GM23338 (cell line): ENCODE data around the gene SOS1. TPM values are rescaled to one million over a fixed set of nuclear protein-coding genes. Genes with fewer than 3 reads are reported as not detected.
A peak's percentile ranks its signal among the peaks of the same experiment; 100 is the strongest.

Source experiments
- ATAC-seq: fragments of 200-7000 bp; cut with Tn5 transposase; 3 replicates; pipeline ENCODE4 v1.9.1; 2020
- DNase-seq: peaks from one replicate; pipeline ENCODE4 v3.0.0-alpha.2; 2015; ENCODE audit warnings: low spot score
- H2AFZ ChIP-seq: fragments of 200-600 bp; sonication (generic); 2 replicates; pipeline ENCODE4 v1.8.0; 2016; ENCODE audit warnings: antibody characterized with exemption, mild to moderate bottlenecking, moderate library complexity
- H3F3A ChIP-seq: fragments of 200-600 bp; sonication (generic); replicated peaks from 2 replicates; pipeline ENCODE4 v1.8.0; 2017; ENCODE audit warnings: antibody characterized with exemption, mixed run types, low read depth
- H3K27ac ChIP-seq: fragments of 200-600 bp; sonication (generic); 2 replicates; pipeline ENCODE4 v1.6.1; 2016; ENCODE audit warnings: low read depth
- H3K27me3 ChIP-seq: fragments of 200-600 bp; sonication (generic); 2 replicates; pipeline ENCODE4 v1.8.0; 2016; ENCODE audit warnings: mild to moderate bottlenecking, mixed run types, moderate library complexity; ENCODE audit not compliant: insufficient read depth
- H3K36me3 ChIP-seq: fragments of 200-600 bp; sonication (generic); 2 replicates; pipeline ENCODE4 v1.8.0; 2016; ENCODE audit warnings: mild to moderate bottlenecking; ENCODE audit not compliant: insufficient read depth
- H3K4me1 ChIP-seq: fragments of 200-600 bp; sonication (generic); 2 replicates; pipeline ENCODE4 v1.8.0; 2016; ENCODE audit warnings: mild to moderate bottlenecking, moderate library complexity; ENCODE audit not compliant: insufficient read depth
- H3K4me2 ChIP-seq: fragments of 200-600 bp; sonication (generic); 2 replicates; pipeline ENCODE4 v1.7.1; 2017; ENCODE audit warnings: mixed run types
- H3K4me3 ChIP-seq: fragments of 200-600 bp; sonication (generic); 2 replicates; pipeline ENCODE4 v1.6.1; 2016; ENCODE audit warnings: mixed run types
- H3K79me2 ChIP-seq: fragments of 200-600 bp; sonication (generic); replicated peaks from 2 replicates; pipeline ENCODE4 v1.8.0; 2017; ENCODE audit warnings: mild to moderate bottlenecking; ENCODE audit not compliant: insufficient read depth
- H3K9me2 ChIP-seq: fragments of 200-600 bp; sonication (generic); 2 replicates; pipeline ENCODE4 v1.8.0; 2017; ENCODE audit not compliant: insufficient read depth
- H4K20me1 ChIP-seq: fragments of 200-600 bp; sonication (generic); replicated peaks from 2 replicates; pipeline ENCODE4 v1.8.0; 2017; ENCODE audit warnings: mild to moderate bottlenecking; ENCODE audit not compliant: insufficient read depth
- H3K27ac Mint-ChIP-seq: 2 replicates; pipeline ENCODE4 v1.8.0; 2020; ENCODE audit warnings: inconsistent platforms, mild to moderate bottlenecking, moderate library complexity, mixed read lengths
- H3K27me3 Mint-ChIP-seq: 3 replicates; pipeline ENCODE4 v1.8.0; 2022; ENCODE audit warnings: low read depth, mild to moderate bottlenecking, moderate library complexity, mixed read lengths, inconsistent platforms; ENCODE audit not compliant: insufficient read depth, poor library complexity
- H3K36me3 Mint-ChIP-seq: 3 replicates; pipeline ENCODE4 v1.8.0; 2021; ENCODE audit warnings: low read depth, mild to moderate bottlenecking, inconsistent platforms, moderate library complexity, mixed read lengths
- H3K4me1 Mint-ChIP-seq: 3 replicates; pipeline ENCODE4 v1.8.0; 2020; ENCODE audit warnings: mild to moderate bottlenecking, inconsistent platforms, mixed read lengths
- H3K4me3 Mint-ChIP-seq: 3 replicates; pipeline ENCODE4 v1.8.0; 2021; ENCODE audit warnings: moderate library complexity, mild to moderate bottlenecking, inconsistent platforms, mixed read lengths
- H3K9me3 Mint-ChIP-seq: 3 replicates; pipeline ENCODE4 v1.8.0; 2020; ENCODE audit warnings: moderate library complexity, mild to moderate bottlenecking, inconsistent platforms, mixed read lengths
- CREB1 ChIP-seq: fragments of 250-450 bp; sonication (Bioruptor Pico); IDR thresholded peaks from 2 replicates; pipeline ENCODE4 v1.5.0; 2020; ENCODE audit warnings: low read depth, mild to moderate bottlenecking, moderate library complexity
- EZH2 ChIP-seq: fragments of 200-600 bp; sonication (generic); IDR thresholded peaks from one replicate; pipeline ENCODE4 v1.8.0; 2017; ENCODE audit warnings: antibody characterized with exemption, mild to moderate bottlenecking, low read depth; ENCODE audit not compliant: unreplicated experiment
- EZH2phosphoT487 ChIP-seq: fragments of 200-600 bp; sonication (generic); IDR thresholded peaks from one replicate; pipeline ENCODE4 v1.8.1; 2018; ENCODE audit warnings: antibody characterized with exemption; ENCODE audit not compliant: unreplicated experiment
- JUNB ChIP-seq: IDR thresholded peaks from one replicate; pipeline ENCODE4 v1.6.1; 2016; ENCODE audit warnings: antibody characterized with exemption; ENCODE audit not compliant: unreplicated experiment
- NANOG ChIP-seq: IDR thresholded peaks from 2 replicates; pipeline ENCODE4 v1.6.1; 2016; ENCODE audit warnings: antibody characterized with exemption, borderline replicate concordance
- POLR2AphosphoS5 ChIP-seq: IDR thresholded peaks from 2 replicates; pipeline ENCODE4 v1.6.1; 2016; ENCODE audit warnings: antibody characterized with exemption, low read depth
- STAT1 ChIP-seq: IDR thresholded peaks from one replicate; pipeline ENCODE4 v1.6.1; 2016; ENCODE audit warnings: antibody characterized with exemption; ENCODE audit not compliant: unreplicated experiment
- ZNF331 ChIP-seq: fragments of 250-450 bp; sonication (Bioruptor Pico); IDR thresholded peaks from 2 replicates; pipeline ENCODE4 v1.5.0; 2020; ENCODE audit warnings: low read depth, mild to moderate bottlenecking, moderate library complexity
- polyA plus RNA-seq: library from polyadenylated mRNA; unstranded; fragments of >200 nt; fragmentation: Nextera tagmentation; extraction: Ambion mirVana; gene quantifications from 2 replicates; pipeline ENCODE4 v1.2.1, GENCODE V29; 2016
- total RNA-seq: library from RNA; depleted of rRNA; stranded (reverse); fragments of >200 nt; shearing (Covaris generic); gene quantifications from 2 replicates; pipeline ENCODE4 v1.2.3, GENCODE V29; 2014
- TF ChIP-seq, protein P1 (sequence below): fragments of 250-450 bp; sonication (Bioruptor Pico); IDR thresholded peaks from 2 replicates; pipeline ENCODE4 v1.5.0; 2020; ENCODE audit warnings: mild to moderate bottlenecking, moderate library complexity
- TF ChIP-seq, protein P2 (sequence below): IDR thresholded peaks from 2 replicates; pipeline ENCODE4 v1.6.1; 2016; ENCODE audit warnings: antibody characterized with exemption
- TF ChIP-seq, protein P3 (sequence below): IDR thresholded peaks from one replicate; pipeline ENCODE4 v1.6.1; 2018; ENCODE audit warnings: antibody characterized with exemption; ENCODE audit not compliant: unreplicated experiment

SOS1 gene
- total and polyA plus RNA-seq, 2 experiments from 2014 or later, result 13.4 to 21.9 TPM

DNA sequence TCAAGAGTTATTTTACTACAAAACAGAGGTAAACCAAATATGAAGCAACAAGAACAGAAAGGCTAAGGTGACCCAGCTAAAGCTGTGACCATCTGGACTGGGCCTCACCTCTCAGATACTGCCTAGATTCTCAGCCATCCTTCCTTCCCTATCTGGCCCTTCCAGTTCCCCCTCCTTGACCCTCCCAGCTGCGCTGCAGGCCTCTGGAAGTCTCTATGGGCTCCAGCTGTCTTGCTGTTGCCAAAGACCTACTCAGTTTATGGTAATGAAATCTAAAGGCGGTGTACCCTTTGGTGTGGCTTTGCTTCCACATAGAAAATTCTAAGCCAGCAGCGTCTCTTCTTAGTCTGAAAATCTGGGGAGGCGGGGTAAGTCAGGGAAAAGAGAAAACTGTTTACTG, 175.5 kb downstream of the SOS1 start:
- H4K20me1 ChIP-seq, result no peaks in the 10 kb centered on the region
- H3K36me3 Mint-ChIP-seq, result no peaks in the 10 kb centered on the region; the same call in 2 of the 3 replicates
- no peak overlapping the region for H3K4me3 Mint-ChIP-seq
- H3K27ac Mint-ChIP-seq, result no peak overlapping the region
- H3K27me3 Mint-ChIP-seq, result peaks cover 2% of the 10 kb centered on the region
- no peaks in the 10 kb centered on the region for H3K9me2 ChIP-seq
- no peaks in the 10 kb centered on the region for H3K27me3 ChIP-seq
- no peaks in the 10 kb centered on the region for H3F3A ChIP-seq
- TF ChIP-seq, protein P1, sequence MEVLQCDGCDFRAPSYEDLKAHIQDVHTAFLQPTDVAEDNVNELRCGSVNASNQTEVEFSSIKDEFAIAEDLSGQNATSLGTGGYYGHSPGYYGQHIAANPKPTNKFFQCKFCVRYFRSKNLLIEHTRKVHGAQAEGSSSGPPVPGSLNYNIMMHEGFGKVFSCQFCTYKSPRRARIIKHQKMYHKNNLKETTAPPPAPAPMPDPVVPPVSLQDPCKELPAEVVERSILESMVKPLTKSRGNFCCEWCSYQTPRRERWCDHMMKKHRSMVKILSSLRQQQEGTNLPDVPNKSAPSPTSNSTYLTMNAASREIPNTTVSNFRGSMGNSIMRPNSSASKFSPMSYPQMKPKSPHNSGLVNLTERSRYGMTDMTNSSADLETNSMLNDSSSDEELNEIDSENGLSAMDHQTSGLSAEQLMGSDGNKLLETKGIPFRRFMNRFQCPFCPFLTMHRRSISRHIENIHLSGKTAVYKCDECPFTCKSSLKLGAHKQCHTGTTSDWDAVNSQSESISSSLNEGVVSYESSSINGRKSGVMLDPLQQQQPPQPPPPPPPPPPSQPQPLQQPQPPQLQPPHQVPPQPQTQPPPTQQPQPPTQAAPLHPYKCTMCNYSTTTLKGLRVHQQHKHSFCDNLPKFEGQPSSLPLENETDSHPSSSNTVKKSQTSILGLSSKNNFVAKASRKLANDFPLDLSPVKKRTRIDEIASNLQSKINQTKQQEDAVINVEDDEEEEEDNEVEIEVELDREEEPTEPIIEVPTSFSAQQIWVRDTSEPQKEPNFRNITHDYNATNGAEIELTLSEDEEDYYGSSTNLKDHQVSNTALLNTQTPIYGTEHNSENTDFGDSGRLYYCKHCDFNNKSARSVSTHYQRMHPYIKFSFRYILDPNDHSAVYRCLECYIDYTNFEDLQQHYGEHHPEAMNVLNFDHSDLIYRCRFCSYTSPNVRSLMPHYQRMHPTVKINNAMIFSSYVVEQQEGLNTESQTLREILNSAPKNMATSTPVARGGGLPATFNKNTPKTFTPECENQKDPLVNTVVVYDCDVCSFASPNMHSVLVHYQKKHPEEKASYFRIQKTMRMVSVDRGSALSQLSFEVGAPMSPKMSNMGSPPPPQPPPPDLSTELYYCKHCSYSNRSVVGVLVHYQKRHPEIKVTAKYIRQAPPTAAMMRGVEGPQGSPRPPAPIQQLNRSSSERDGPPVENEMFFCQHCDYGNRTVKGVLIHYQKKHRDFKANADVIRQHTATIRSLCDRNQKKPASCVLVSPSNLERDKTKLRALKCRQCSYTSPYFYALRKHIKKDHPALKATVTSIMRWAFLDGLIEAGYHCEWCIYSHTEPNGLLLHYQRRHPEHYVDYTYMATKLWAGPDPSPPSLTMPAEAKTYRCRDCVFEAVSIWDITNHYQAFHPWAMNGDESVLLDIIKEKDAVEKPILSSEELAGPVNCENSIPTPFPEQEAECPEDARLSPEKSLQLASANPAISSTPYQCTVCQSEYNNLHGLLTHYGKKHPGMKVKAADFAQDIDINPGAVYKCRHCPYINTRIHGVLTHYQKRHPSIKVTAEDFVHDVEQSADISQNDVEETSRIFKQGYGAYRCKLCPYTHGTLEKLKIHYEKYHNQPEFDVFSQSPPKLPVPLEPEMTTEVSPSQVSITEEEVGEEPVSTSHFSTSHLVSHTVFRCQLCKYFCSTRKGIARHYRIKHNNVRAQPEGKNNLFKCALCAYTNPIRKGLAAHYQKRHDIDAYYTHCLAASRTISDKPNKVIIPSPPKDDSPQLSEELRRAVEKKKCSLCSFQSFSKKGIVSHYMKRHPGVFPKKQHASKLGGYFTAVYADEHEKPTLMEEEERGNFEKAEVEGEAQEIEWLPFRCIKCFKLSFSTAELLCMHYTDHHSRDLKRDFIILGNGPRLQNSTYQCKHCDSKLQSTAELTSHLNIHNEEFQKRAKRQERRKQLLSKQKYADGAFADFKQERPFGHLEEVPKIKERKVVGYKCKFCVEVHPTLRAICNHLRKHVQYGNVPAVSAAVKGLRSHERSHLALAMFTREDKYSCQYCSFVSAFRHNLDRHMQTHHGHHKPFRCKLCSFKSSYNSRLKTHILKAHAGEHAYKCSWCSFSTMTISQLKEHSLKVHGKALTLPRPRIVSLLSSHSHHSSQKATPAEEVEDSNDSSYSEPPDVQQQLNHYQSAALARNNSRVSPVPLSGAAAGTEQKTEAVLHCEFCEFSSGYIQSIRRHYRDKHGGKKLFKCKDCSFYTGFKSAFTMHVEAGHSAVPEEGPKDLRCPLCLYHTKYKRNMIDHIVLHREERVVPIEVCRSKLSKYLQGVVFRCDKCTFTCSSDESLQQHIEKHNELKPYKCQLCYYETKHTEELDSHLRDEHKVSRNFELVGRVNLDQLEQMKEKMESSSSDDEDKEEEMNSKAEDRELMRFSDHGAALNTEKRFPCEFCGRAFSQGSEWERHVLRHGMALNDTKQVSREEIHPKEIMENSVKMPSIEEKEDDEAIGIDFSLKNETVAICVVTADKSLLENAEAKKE (CRISPR knock-in tag), result no peak
- TF ChIP-seq CREB1 (CRISPR knock-in tag) (no peak), EZH2 (no peak), JUNB (no peak), ZNF331 (no peak), EZH2phosphoT487 (no peak), NANOG (no peak), STAT1 (no peak), POLR2AphosphoS5 (no peak)
- TF ChIP-seq, protein P2, sequence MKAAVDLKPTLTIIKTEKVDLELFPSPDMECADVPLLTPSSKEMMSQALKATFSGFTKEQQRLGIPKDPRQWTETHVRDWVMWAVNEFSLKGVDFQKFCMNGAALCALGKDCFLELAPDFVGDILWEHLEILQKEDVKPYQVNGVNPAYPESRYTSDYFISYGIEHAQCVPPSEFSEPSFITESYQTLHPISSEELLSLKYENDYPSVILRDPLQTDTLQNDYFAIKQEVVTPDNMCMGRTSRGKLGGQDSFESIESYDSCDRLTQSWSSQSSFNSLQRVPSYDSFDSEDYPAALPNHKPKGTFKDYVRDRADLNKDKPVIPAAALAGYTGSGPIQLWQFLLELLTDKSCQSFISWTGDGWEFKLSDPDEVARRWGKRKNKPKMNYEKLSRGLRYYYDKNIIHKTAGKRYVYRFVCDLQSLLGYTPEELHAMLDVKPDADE, result no peak
- TF ChIP-seq, protein P3, sequence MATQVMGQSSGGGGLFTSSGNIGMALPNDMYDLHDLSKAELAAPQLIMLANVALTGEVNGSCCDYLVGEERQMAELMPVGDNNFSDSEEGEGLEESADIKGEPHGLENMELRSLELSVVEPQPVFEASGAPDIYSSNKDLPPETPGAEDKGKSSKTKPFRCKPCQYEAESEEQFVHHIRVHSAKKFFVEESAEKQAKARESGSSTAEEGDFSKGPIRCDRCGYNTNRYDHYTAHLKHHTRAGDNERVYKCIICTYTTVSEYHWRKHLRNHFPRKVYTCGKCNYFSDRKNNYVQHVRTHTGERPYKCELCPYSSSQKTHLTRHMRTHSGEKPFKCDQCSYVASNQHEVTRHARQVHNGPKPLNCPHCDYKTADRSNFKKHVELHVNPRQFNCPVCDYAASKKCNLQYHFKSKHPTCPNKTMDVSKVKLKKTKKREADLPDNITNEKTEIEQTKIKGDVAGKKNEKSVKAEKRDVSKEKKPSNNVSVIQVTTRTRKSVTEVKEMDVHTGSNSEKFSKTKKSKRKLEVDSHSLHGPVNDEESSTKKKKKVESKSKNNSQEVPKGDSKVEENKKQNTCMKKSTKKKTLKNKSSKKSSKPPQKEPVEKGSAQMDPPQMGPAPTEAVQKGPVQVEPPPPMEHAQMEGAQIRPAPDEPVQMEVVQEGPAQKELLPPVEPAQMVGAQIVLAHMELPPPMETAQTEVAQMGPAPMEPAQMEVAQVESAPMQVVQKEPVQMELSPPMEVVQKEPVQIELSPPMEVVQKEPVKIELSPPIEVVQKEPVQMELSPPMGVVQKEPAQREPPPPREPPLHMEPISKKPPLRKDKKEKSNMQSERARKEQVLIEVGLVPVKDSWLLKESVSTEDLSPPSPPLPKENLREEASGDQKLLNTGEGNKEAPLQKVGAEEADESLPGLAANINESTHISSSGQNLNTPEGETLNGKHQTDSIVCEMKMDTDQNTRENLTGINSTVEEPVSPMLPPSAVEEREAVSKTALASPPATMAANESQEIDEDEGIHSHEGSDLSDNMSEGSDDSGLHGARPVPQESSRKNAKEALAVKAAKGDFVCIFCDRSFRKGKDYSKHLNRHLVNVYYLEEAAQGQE, result no peak
- no peak overlapping the region for H3K4me3 ChIP-seq
- H3K4me1 Mint-ChIP-seq, result peaks cover 25% of the 10 kb centered on the region
- H2AFZ ChIP-seq, result peak overlapping the region; percentile 53
- H3K79me2 ChIP-seq, result no peaks in the 10 kb centered on the region
- DNase-seq, result no peak
- H3K4me1 ChIP-seq, result peaks cover 10% of the 10 kb centered on the region
- H3K9me3 Mint-ChIP-seq, result 0 out of 3 replicates have a peak, but pooled peaks cover 5% of the 10 kb centered on the region
- no peaks in the 10 kb centered on the region for H3K36me3 ChIP-seq
- peak; percentile 13; the same call in 1 of the 3 replicates for ATAC-seq
- no peak overlapping the region for H3K4me2 ChIP-seq
- no peak overlapping the region; the same call in 1 of the 2 replicates for H3K27ac ChIP-seq
